HepG2 (cell line): ENCODE results near the gene PPP4C. TPM values are rescaled to one million over a fixed set of nuclear protein-coding genes. Genes with fewer than 3 reads are reported as not detected.

Experiments
- PRMT3 ChIP-seq: sonication (generic); formaldehyde crosslinking; IDR thresholded peaks from 2 replicates; pipeline ENCODE4 v1.8.1; 2022; ENCODE audit warnings: low read depth, mild to moderate bottlenecking, moderate library complexity, missing genetic modification reagents, borderline replicate concordance
- SMARCE1 ChIP-seq: fragments of 450-650 bp; IDR thresholded peaks from 2 replicates; pipeline ENCODE4 v1.6.1; 2017; ENCODE audit warnings: borderline replicate concordance
- ZFAT ChIP-seq: sonication (generic); formaldehyde crosslinking; conservative IDR thresholded peaks from 2 replicates; pipeline ENCODE4 v1.8.1; 2023; ENCODE audit warnings: missing genetic modification reagents, inconsistent platforms
- ZNF44 ChIP-seq: sonication (generic); formaldehyde crosslinking; IDR thresholded peaks from 2 replicates; pipeline ENCODE4 v1.5.1; 2020; ENCODE audit warnings: mild to moderate bottlenecking, missing genetic modification reagents
- ZNF619 ChIP-seq: sonication (generic); formaldehyde crosslinking; IDR thresholded peaks from 2 replicates; pipeline ENCODE4 v1.4.0; 2020; ENCODE audit warnings: mild to moderate bottlenecking, missing genetic modification reagents
- ZNF850 ChIP-seq: sonication (generic); formaldehyde crosslinking; conservative IDR thresholded peaks from 2 replicates; pipeline ENCODE4 v1.9.0; 2021; ENCODE audit warnings: mild to moderate bottlenecking, missing genetic modification reagents
- polyA plus RNA-seq, 8 experiments: library from polyadenylated mRNA; depleted of rRNA in 3 of 8; stranded (reverse) in 7 of 8; unstranded in 1 of 8; fragments of >200 nt; fragmentation: Illumina TruSeq in 4 of 8; extraction: Trizol in 4 of 8; gene quantifications; 2 replicates each; pipeline versions ENCODE4 v1.2.1 to v1.2.3, GENCODE V29; 2011 to 2016; ENCODE audit warnings: low read depth in 4 of 8, missing spikeins in 1 of 8, mixed read lengths in 1 of 8; ENCODE audit not compliant: insufficient read depth in 1 of 8
- total RNA-seq, 5 experiments: library from RNA; depleted of rRNA; stranded (reverse); fragments of >200 nt; fragmentation: Illumina TruSeq; extraction: Trizol; gene quantifications; 2 replicates each; pipeline ENCODE4 v1.2.3, GENCODE V29; 2016; ENCODE audit warnings: low read depth in 1 of 5
- TF ChIP-seq, protein P1 (sequence below): sonication (generic); formaldehyde crosslinking; IDR thresholded peaks from 2 replicates; pipeline ENCODE4 v1.8.1; 2023; ENCODE audit warnings: mild to moderate bottlenecking, inconsistent platforms, moderate library complexity, missing genetic modification reagents, borderline replicate concordance
- TF ChIP-seq, protein P2 (sequence below): sonication (generic); formaldehyde crosslinking; IDR thresholded peaks from 2 replicates; pipeline ENCODE4 v1.4.0; 2020; ENCODE audit warnings: missing genetic modification reagents
- TF ChIP-seq, protein P3 (sequence below): sonication (generic); formaldehyde crosslinking; IDR thresholded peaks from 2 replicates; pipeline ENCODE4 v1.4.0; 2020; ENCODE audit warnings: missing genetic modification reagents, mild to moderate bottlenecking, borderline replicate concordance
- TF ChIP-seq, protein P4 (sequence below): sonication (generic); formaldehyde crosslinking; IDR thresholded peaks from 2 replicates; pipeline ENCODE4 v1.9.0; 2022; ENCODE audit warnings: missing genetic modification reagents, mild to moderate bottlenecking, borderline replicate concordance
- TF ChIP-seq, protein P5 (sequence below): sonication (generic); formaldehyde crosslinking; IDR thresholded peaks from 2 replicates; pipeline ENCODE4 v1.5.0; 2020; ENCODE audit warnings: missing genetic modification reagents, mild to moderate bottlenecking, borderline replicate concordance
- TF ChIP-seq, protein P6 (sequence below): sonication (generic); formaldehyde crosslinking; conservative IDR thresholded peaks from 2 replicates; pipeline ENCODE4 v1.4.0; 2020; ENCODE audit warnings: missing genetic modification reagents

PPP4C gene
- total and polyA plus RNA-seq, 2 of the 13 experiments (the other 11 are each of a cell fraction or from before 2014, with no cell fraction given): 176 to 220 TPM

DNA sequence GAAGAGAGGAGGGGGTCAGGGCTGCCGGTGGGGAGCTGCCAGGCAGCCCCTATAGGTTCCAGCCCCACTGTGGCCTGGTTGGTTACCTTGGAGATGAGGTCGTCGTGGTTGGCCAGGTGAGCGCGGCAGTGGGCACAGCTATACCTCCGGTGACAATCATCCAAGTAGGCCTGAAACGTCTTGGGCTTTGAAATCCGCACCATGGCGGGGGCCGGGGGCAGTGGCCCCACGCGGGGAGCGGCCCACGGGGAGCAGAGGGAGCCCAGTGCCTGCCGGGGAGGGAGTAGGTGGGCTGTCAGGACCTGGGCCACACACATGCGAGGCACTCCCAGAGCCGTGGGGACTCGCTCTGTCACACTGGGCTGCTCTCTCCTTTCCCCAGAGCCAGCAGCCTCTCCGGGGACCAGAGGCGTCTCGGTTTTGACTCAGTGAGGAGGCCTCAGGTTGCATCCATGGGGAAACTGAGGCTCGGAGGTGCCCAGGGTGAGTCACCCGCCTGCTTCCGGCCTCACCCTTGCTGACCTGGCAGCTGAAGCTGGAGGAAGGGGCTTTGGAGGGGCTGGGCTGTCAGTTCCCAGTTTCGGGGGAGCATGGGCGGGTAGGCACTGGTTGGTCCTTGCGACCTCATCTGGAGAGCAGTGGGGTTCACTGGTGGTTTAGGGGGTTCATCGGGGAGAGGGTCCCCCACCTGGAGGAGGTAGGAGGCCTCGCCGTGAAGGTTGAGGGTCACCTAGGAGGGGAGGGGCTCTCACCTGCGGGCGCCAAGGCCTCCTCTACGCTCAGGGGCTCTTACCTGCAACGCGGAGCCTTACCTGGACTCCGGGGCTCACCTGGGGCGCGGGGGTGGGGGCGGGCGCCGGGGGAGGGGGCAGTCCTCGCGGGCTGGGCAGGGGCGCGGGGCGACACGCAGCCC is 19.6 kb downstream of the PPP4C start (continued):
- TF ChIP-seq, protein P1, sequence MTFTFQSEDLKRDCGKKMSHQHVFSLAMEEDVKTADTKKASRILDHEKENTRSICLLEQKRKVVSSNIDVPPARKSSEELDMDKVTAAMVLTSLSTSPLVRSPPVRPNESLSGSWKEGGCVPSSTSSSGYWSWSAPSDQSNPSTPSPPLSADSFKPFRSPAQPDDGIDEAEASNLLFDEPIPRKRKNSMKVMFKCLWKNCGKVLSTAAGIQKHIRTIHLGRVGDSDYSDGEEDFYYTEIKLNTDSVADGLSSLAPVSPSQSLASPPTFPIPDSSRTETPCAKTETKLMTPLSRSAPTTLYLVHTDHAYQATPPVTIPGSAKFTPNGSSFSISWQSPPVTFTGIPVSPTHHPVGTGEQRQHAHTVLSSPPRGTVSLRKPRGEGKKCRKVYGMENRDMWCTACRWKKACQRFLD (CRISPR knock-in tag): no peak
- TF ChIP-seq ZFAT (CRISPR knock-in tag): no peak
- TF ChIP-seq, protein P2, sequence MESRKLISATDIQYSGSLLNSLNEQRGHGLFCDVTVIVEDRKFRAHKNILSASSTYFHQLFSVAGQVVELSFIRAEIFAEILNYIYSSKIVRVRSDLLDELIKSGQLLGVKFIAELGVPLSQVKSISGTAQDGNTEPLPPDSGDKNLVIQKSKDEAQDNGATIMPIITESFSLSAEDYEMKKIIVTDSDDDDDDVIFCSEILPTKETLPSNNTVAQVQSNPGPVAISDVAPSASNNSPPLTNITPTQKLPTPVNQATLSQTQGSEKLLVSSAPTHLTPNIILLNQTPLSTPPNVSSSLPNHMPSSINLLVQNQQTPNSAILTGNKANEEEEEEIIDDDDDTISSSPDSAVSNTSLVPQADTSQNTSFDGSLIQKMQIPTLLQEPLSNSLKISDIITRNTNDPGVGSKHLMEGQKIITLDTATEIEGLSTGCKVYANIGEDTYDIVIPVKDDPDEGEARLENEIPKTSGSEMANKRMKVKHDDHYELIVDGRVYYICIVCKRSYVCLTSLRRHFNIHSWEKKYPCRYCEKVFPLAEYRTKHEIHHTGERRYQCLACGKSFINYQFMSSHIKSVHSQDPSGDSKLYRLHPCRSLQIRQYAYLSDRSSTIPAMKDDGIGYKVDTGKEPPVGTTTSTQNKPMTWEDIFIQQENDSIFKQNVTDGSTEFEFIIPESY (CRISPR knock-in tag): peak; percentile 38; the same call in 1 of the 2 replicates
- 0 out of 2 replicates have a peak, but pooled peaks have one; percentile 61 for TF ChIP-seq ZNF44 (CRISPR knock-in tag)
- TF ChIP-seq, protein P3, sequence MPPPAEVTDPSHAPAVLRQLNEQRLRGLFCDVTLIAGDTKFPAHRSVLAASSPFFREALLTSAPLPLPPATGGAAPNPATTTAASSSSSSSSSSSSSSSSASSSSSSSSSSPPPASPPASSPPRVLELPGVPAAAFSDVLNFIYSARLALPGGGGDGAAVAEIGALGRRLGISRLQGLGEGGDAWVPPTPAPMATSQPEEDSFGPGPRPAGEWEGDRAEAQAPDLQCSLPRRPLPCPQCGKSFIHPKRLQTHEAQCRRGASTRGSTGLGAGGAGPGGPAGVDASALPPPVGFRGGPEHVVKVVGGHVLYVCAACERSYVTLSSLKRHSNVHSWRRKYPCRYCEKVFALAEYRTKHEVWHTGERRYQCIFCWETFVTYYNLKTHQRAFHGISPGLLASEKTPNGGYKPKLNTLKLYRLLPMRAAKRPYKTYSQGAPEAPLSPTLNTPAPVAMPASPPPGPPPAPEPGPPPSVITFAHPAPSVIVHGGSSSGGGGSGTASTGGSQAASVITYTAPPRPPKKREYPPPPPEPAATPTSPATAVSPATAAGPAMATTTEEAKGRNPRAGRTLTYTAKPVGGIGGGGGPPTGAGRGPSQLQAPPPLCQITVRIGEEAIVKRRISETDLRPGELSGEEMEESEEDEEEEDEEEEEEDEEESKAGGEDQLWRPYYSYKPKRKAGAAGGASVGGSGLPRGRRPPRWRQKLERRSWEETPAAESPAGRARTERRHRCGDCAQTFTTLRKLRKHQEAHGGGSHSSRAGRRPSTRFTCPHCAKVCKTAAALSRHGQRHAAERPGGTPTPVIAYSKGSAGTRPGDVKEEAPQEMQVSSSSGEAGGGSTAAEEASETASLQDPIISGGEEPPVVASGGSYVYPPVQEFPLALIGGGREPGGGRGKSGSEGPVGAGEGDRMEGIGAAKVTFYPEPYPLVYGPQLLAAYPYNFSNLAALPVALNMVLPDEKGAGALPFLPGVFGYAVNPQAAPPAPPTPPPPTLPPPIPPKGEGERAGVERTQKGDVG (CRISPR knock-in tag): 0 out of 2 replicates have a peak, but pooled peaks have one; percentile 27
- no peak for TF ChIP-seq SMARCE1
- TF ChIP-seq ZNF850 (CRISPR knock-in tag): 0 out of 2 replicates have a peak, but pooled peaks have one; percentile 65
- TF ChIP-seq, protein P4, sequence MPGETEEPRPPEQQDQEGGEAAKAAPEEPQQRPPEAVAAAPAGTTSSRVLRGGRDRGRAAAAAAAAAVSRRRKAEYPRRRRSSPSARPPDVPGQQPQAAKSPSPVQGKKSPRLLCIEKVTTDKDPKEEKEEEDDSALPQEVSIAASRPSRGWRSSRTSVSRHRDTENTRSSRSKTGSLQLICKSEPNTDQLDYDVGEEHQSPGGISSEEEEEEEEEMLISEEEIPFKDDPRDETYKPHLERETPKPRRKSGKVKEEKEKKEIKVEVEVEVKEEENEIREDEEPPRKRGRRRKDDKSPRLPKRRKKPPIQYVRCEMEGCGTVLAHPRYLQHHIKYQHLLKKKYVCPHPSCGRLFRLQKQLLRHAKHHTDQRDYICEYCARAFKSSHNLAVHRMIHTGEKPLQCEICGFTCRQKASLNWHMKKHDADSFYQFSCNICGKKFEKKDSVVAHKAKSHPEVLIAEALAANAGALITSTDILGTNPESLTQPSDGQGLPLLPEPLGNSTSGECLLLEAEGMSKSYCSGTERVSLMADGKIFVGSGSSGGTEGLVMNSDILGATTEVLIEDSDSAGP: peak; percentile 12; the same call in 1 of the 2 replicates
- TF ChIP-seq, protein P5, sequence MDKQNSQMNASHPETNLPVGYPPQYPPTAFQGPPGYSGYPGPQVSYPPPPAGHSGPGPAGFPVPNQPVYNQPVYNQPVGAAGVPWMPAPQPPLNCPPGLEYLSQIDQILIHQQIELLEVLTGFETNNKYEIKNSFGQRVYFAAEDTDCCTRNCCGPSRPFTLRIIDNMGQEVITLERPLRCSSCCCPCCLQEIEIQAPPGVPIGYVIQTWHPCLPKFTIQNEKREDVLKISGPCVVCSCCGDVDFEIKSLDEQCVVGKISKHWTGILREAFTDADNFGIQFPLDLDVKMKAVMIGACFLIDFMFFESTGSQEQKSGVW: no peak
- no peak for TF ChIP-seq PRMT3 (CRISPR knock-in tag)
- TF ChIP-seq, protein P6, sequence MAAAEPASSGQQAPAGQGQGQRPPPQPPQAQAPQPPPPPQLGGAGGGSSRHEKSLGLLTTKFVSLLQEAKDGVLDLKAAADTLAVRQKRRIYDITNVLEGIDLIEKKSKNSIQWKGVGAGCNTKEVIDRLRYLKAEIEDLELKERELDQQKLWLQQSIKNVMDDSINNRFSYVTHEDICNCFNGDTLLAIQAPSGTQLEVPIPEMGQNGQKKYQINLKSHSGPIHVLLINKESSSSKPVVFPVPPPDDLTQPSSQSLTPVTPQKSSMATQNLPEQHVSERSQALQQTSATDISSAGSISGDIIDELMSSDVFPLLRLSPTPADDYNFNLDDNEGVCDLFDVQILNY (CRISPR knock-in tag): no peak
- TF ChIP-seq ZNF619 (CRISPR knock-in tag): 0 out of 2 replicates have a peak, but pooled peaks have one; percentile 33
- TF ChIP-seq, all 625 proteins: peak for 38
